Fibroblast of mammary gland (primary cell): ENCODE measurements around the gene DOCK10.
A peak's percentile ranks its signal among the peaks of the same experiment; 100 is the strongest.

ENCODE experiments used
- DNase-seq: peaks from one replicate; pipeline ENCODE4 v3.0.0-alpha.2; 2010; ENCODE audit warnings: low read depth
- H3K4me3 ChIP-seq: 2 replicates; pipeline ENCODE4 v1.5.1; 2011; ENCODE audit warnings: low read depth, mild to moderate bottlenecking, low read length, moderate library complexity; ENCODE audit not compliant: control insufficient read depth
- TF ChIP-seq, protein P1 (sequence below): conservative IDR thresholded peaks from 2 replicates; pipeline ENCODE4 v1.5.1; 2011; ENCODE audit warnings: low read depth, low read length, inconsistent platforms; ENCODE audit not compliant: control insufficient read depth, insufficient read depth

The DOCK10 gene

DNA sequence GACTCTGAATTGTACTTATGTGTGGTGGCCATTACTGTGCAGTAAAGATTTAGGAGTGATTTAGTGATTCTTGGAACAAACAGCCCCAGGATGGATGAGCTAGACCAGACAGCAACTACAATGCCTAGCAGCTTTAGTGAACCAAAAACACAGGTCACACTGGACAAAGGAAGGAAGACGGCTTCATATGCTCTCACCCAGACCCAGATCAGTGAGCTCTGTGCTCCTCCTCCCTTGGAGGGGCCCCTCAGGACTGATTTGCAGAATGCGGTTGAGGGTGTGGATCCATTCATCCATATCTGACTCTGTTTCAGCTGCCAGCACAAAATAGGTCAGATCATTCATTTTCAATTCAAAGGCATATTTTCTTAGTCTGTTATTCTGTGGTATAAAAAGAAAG, 166.4 kb downstream of the DOCK10 start:
- TF ChIP-seq, protein P1, sequence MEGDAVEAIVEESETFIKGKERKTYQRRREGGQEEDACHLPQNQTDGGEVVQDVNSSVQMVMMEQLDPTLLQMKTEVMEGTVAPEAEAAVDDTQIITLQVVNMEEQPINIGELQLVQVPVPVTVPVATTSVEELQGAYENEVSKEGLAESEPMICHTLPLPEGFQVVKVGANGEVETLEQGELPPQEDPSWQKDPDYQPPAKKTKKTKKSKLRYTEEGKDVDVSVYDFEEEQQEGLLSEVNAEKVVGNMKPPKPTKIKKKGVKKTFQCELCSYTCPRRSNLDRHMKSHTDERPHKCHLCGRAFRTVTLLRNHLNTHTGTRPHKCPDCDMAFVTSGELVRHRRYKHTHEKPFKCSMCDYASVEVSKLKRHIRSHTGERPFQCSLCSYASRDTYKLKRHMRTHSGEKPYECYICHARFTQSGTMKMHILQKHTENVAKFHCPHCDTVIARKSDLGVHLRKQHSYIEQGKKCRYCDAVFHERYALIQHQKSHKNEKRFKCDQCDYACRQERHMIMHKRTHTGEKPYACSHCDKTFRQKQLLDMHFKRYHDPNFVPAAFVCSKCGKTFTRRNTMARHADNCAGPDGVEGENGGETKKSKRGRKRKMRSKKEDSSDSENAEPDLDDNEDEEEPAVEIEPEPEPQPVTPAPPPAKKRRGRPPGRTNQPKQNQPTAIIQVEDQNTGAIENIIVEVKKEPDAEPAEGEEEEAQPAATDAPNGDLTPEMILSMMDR: no peak
- no peak for DNase-seq
- H3K4me3 ChIP-seq: no peak overlapping the region

DNA sequence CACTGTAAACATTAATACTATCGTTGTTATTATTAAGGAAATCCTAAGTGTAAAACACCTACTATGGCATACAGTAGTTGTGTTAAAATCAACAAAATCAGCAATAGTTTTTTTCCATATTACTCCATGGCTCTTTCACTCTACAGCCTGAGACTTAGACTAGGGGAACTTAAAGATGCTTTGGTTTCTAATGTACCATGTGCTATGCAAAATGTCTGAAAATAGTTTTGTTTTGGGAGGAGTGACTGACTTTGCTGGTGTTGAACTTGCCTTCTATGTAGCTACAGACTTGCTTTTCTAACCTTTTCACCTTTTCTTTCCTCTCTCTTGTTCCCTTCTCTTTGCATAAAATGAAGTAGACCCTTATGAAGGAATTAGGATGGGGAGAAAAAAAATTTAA, 167.1 kb downstream of the DOCK10 start:
- no peak for DNase-seq
- H3K4me3 ChIP-seq: no peak overlapping the region

DNA sequence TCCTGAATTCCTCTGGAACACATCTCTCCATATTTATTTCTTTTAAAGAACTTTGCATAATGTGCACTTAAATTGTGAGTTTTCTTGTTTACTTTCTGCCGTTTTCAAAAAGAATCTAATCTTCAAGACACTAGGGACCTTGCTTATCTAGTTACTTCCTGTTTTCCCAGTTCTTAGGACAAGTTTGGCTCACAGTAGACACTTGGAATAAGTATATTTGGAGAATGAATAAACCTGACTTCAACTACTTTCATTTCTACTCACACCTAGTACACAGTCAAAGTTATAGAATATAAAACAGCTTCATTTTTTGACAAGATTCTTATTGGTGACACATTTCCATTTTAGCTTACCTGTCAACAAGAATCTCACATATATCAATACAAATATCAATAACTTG, 170.5 kb downstream of the DOCK10 start:
- DNase-seq: no peak
- TF ChIP-seq, protein P1: no peak
- H3K4me3 ChIP-seq: no peak overlapping the region

More for the DNA sequence above, 167.1 kb downstream of the DOCK10 start:
- TF ChIP-seq, protein P1: no peak

DNA sequence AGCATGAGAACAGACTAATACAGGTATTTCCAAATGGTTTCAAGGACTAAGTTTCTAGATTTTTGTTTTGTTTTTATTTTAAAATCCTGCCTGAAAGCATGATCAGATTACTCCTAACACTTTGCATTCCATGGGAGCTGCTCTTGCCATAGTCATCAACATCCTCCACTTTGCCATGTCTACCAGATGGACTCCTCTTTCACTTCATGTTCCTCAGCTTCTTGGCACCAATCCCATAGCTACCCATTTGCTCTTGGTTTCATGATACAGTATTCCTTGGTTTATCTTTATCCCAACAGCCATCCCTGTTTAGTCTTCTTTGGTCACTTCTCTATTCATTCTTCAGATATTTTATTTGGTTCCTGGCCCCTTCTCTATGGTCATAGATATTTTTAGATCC, 171.9 kb downstream of the DOCK10 start:
- TF ChIP-seq, protein P1: no peak
- peak; percentile 61 for DNase-seq
- H3K4me3 ChIP-seq: no peak overlapping the region

DNA sequence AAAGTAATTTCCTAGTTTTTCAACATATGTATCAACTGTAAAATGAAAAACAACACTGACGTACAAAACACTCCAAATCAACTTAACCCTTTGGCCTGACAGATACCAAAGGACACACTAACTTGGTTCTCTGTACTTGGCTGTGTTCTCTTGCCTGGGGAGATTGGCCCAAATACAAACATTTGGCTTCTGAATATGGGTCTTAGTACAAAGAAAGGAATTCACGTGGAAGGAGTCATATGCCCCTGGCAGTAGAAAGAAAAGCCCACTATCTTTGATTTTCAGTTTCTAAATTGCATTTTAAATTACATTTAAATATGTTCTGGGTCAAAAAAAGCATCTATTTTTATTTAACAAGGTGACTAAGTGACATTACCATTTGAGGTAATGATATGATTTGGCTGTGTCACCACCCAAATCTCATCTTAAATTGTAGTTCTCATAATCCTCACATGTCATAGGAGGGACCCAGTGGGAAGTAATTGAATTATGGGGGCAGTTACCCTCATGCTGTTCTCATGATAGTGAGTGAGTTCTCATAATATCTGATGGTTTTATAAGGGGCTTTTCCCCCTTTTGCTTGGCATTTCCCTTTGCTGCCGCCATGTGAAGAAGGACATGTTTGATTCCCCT, 172.6 kb downstream of the DOCK10 start:
- no peak overlapping the region for H3K4me3 ChIP-seq
- peak; percentile 96 for DNase-seq

DNA sequence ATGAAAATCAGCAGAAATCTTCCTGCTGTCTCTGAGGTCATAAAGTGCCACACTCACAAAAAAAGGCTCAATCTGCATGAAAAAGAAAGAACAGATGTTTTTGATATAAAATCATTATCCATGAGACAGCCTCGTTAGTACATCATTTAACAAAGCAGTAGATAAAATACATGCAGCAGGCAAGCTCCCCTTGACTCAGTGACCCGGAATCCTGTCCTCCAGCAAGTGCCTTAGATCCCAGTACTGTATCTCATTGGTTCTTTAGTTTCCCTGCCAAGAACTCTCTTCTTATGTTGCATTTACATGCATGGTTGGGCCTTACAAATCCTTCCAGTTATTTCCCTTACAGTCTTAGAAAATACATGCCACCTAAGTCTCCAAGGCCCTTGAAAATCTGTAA, 177.3 kb downstream of the DOCK10 start:
- H3K4me3 ChIP-seq: no peak overlapping the region
- TF ChIP-seq, protein P1: no peak
- DNase-seq: peak; percentile 34

More for the DNA sequence above, 172.6 kb downstream of the DOCK10 start:
- TF ChIP-seq, protein P1: no peak

DNA sequence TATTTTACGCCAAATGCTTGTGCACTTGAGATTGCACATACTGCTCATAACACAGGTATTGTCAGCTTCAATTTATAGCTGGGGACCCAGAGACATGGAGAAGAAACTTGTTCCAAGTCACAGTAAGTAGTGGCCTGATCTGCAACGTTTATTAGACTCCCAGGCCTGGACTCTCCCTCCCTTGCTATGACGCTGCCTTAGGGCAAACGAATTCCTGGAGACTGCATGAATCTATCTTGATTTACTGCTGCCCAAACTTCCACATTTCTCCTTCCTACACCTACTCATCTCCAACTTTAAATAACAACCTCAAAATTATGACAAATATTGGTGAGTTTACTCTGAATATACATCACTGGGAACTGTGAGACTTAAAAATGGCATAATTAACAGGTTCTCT, 181.0 kb downstream of the DOCK10 start:
- no peak for DNase-seq
- H3K4me3 ChIP-seq: no peak overlapping the region
- TF ChIP-seq, protein P1: no peak
